ENCODE measurements around the gene HSPA6. TPM values are rescaled to one million over a fixed set of nuclear protein-coding genes. Genes with fewer than 3 reads are reported as not detected.

The HSPA6 gene
- polyA plus RNA-seq, 1 donor (not counting 4 experiments of a cell fraction or from before 2014, with no cell fraction given): 0.26 TPM

GRCh38 chr1:161502181-161502580, 22.2 kb upstream of the HSPA6 start:
- Histone ChIP-seq H3K27ac (ENCODE audit: control insufficient read depth, insufficient read depth, low read length) (no peak overlapping the region), H3K9me3 (ENCODE audit: control insufficient read depth, low read depth, low read length) (no peaks in the 10 kb centered on the region), H2AFZ (ENCODE audit: control insufficient read depth, low read length) (no peak overlapping the region), H3K4me3 (ENCODE audit: control insufficient read depth in 2 of 3, extremely low read depth in 1 of 3, insufficient read depth in 2 of 3, low read depth in 1 of 3, low read length in 3 of 3) (no peak overlapping the region), H3K4me1 (ENCODE audit: control insufficient read depth, extremely low read depth, insufficient read depth, low read length) (no peaks in the 10 kb centered on the region), H3K79me2 (ENCODE audit: control insufficient read depth, insufficient read depth, low read length) (no peaks in the 10 kb centered on the region), H3K9ac (ENCODE audit: control insufficient read depth, extremely low read depth, insufficient read depth, low read length) (no peak overlapping the region), H3K4me2 (ENCODE audit: control insufficient read depth, extremely low read depth, insufficient read depth, low read depth, low read length) (no peak overlapping the region), H3K27me3 (ENCODE audit: control insufficient read depth, extremely low read depth, insufficient read depth, low read length) (peaks cover 3% of the 10 kb centered on the region), H3K9me1 (ENCODE audit: control insufficient read depth, extremely low read depth, insufficient read depth, low read length) (no peaks in the 10 kb centered on the region), H4K20me1 (ENCODE audit: control insufficient read depth, extremely low read depth, insufficient read depth, low read length) (no peaks in the 10 kb centered on the region), H3K36me3 (ENCODE audit: control insufficient read depth in 2 of 2, extremely low read depth in 1 of 2, insufficient read depth in 2 of 2, low read length in 2 of 2) (no peaks in the 10 kb centered on the region)
- dilution Hi-C loops (cut with MboI; ENCODE audit: extremely low pct_ligation_motif_present, low sequenced_read_pairs): no loop called here
- TF ChIP-seq EZH2 (IDR thresholded peaks at IDR 0.05; ENCODE audit: low read length) (no peak), CTCF (optimal IDR thresholded peaks at IDR 0.05 in 1 of 3, IDR thresholded peaks at IDR 0.05 in 1 of 3, conservative IDR thresholded peaks at IDR 0.05 in 1 of 3; ENCODE audit: extremely low read depth in 1 of 3, insufficient read depth in 2 of 3, low read length in 3 of 3) (no peak)
- FAIRE-seq (no peak), DNase-seq (ENCODE audit: low read depth, low spot score) (no peak)

GRCh38 chr1:161502641-161503393, 21.5 kb upstream of the HSPA6 start:
- TF ChIP-seq CTCF (optimal IDR thresholded peaks at IDR 0.05 in 1 of 3, IDR thresholded peaks at IDR 0.05 in 1 of 3, conservative IDR thresholded peaks at IDR 0.05 in 1 of 3; ENCODE audit: extremely low read depth in 1 of 3, insufficient read depth in 2 of 3, low read length in 3 of 3): no peak
- no peak for TF ChIP-seq EZH2 (IDR thresholded peaks at IDR 0.05; ENCODE audit: low read length)
- H3K36me3 ChIP-seq (ENCODE audit: control insufficient read depth in 2 of 2, extremely low read depth in 1 of 2, insufficient read depth in 2 of 2, low read length in 2 of 2): no peaks in the 10 kb centered on the region
- no peaks in the 10 kb centered on the region for H3K79me2 ChIP-seq (ENCODE audit: control insufficient read depth, insufficient read depth, low read length)
- DNase-seq (ENCODE audit: low read depth, low spot score): no peak
- H4K20me1 ChIP-seq (ENCODE audit: control insufficient read depth, extremely low read depth, insufficient read depth, low read length): no peaks in the 10 kb centered on the region
- H3K4me2 ChIP-seq (ENCODE audit: control insufficient read depth, extremely low read depth, insufficient read depth, low read depth, low read length): no peak overlapping the region
- peaks cover 3% of the 10 kb centered on the region for H3K27me3 ChIP-seq (ENCODE audit: control insufficient read depth, extremely low read depth, insufficient read depth, low read length)
- H3K9me1 ChIP-seq (ENCODE audit: control insufficient read depth, extremely low read depth, insufficient read depth, low read length): no peaks in the 10 kb centered on the region
- no peak overlapping the region for H3K9ac ChIP-seq (ENCODE audit: control insufficient read depth, extremely low read depth, insufficient read depth, low read length)
- H3K27ac ChIP-seq (ENCODE audit: control insufficient read depth, insufficient read depth, low read length): no peak overlapping the region
- H3K4me3 ChIP-seq (ENCODE audit: control insufficient read depth in 2 of 3, extremely low read depth in 1 of 3, insufficient read depth in 2 of 3, low read depth in 1 of 3, low read length in 3 of 3): no peak overlapping the region
- no peaks in the 10 kb centered on the region for H3K4me1 ChIP-seq (ENCODE audit: control insufficient read depth, extremely low read depth, insufficient read depth, low read length)
- dilution Hi-C loops (cut with MboI; ENCODE audit: extremely low pct_ligation_motif_present, low sequenced_read_pairs): no loop called here
- no peaks in the 10 kb centered on the region for H3K9me3 ChIP-seq (ENCODE audit: control insufficient read depth, low read depth, low read length)
- FAIRE-seq: no peak
- H2AFZ ChIP-seq (ENCODE audit: control insufficient read depth, low read length): no peak overlapping the region
